HG02623 (cell line): ENCODE measurements around the gene STXBP6.
"Not testable (repeated sequence)": the region's sequence is repeated elsewhere in the genome, so short reads cannot be mapped to it uniquely, and the experiment has no call there.

Experiments
- ATAC-seq: cut with Tn5 transposase; IDR thresholded peaks from one replicate; pipeline ENCODE4 v1.9.1; 2021; ENCODE audit warnings: moderate library complexity; ENCODE audit not compliant: unreplicated experiment

The STXBP6 gene

DNA sequence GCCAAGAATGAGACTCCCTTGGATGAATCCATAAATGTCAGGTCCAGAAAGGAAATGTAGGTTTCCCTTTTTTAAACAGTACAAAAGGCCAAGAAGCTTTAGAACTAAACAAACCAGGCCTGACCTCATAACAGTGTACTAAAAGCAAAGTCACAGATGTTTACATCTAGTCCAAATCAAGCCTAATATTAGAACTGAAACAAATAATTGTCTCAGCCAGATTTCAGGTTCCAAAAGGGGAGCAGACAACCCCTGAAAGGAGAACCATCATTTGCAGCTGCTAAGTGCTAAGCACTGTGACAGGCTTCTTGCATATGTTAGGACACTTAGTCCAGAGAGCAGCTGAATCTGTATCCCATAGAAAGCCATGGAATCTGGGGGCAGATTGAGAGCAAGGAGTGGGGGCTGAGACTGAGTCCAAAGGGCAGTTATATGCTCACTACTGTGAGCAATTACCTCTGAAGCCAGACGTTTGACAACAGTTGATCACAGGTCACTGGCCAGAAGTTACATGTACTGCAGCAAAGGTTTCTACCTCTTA is 90.1 kb downstream of the STXBP6 start:
- peak; percentile 71 for ATAC-seq

DNA sequence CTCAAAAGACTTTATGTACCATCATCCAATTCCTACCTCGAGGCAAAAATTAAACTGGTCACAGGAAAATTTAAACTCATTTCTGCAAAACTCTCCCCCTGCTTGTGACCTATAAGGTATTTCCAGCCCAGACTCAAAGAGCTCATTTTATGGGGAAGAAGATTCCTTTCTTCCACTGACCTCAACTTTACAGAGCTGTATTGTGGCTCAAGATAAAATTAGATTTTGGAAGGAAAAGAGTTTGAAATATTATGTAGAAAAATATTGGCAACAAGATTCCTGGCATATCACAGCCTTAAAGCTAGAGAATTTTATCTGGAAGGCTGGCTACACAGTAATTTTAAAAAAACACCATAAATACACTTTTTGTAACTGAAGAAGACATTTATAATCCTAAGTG is 91.7 kb downstream of the STXBP6 start:
- no peak for ATAC-seq

DNA sequence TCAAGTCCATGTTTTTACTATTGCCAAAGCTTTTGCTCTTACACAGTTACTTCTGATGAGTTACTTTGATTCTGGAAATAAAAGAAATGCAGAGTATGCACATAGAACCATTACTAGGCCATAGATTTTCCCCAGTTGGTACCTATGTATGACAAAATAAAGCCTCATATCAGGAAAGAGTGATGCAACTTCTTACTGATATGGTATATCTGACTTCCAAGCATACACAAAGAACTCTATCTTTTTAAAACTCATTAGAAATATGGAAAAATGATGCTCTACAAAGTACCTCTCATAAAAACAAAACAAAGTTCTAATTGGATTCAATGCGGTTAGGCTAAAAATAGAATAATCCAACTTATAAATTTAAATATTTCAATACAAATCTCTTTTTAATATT is 92.1 kb downstream of the STXBP6 start:
- no peak for ATAC-seq

DNA sequence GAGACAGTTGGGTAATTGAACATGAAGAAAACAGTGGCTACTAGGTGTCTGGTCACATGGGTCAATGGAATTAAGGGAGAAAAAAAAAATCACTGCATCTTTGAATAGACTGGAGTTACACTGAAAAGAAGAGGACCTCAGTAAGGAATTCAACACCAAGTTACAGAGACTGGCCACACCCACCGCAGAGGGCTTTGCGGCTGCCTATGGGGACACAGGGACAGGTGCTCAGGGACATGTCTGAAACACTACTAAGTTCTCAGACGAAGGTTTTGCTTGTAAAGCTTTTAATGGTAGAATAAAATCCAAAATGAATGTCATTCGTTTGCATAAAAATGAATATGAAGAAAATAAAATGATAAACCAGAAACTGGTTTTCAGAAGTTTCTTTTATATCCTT is 93.8 kb downstream of the STXBP6 start:
- ATAC-seq, result no peak

DNA sequence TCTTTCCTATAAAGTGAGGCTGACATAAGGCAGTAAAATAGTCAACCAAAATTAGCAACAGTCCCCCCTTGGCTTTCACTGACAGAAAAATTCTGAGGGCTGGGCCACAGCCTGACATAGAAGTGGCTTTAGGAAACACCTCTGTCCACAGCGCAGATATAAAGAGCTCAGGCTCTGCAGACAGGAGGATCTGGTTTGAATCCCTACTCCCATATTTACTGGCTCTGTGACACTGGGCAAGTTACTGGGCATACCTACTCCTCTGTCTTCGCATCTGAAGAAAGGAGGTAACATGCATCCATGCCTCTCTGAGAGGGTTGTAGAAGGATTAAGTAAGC is 95.3 kb downstream of the STXBP6 start:
- no peak for ATAC-seq

DNA sequence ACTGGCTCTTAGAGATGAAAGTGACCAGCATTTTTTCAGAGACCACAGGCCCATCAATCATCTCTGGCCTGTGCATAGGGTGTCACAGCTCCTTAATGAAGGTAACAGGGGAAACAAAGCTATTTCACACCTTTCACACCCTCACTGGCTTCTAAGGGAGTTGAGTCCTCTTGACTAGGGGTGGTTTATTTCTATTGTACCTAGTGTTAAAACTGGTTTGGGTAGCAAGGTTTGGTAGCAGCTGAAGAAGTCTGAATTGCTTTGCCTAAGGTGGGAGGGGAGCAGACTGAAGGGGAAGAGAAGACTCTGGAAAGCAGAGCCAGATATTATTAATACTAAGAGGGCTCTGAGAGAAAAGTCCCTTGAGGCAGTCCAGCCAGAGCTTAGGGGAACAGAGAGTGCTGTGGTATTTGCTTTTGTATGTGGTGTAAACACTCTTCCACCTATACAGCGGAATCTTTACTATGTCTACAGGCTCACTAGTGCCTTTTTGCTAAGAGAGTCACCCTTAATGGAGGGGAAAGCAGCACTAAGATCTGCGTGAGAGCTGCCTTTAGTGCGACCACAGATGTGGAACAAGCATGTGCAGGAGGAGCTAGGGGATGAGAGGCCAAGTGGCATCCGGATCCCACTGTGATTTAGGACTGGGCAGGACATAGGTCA is 95.8 kb downstream of the STXBP6 start:
- peak; percentile 65 for ATAC-seq

DNA sequence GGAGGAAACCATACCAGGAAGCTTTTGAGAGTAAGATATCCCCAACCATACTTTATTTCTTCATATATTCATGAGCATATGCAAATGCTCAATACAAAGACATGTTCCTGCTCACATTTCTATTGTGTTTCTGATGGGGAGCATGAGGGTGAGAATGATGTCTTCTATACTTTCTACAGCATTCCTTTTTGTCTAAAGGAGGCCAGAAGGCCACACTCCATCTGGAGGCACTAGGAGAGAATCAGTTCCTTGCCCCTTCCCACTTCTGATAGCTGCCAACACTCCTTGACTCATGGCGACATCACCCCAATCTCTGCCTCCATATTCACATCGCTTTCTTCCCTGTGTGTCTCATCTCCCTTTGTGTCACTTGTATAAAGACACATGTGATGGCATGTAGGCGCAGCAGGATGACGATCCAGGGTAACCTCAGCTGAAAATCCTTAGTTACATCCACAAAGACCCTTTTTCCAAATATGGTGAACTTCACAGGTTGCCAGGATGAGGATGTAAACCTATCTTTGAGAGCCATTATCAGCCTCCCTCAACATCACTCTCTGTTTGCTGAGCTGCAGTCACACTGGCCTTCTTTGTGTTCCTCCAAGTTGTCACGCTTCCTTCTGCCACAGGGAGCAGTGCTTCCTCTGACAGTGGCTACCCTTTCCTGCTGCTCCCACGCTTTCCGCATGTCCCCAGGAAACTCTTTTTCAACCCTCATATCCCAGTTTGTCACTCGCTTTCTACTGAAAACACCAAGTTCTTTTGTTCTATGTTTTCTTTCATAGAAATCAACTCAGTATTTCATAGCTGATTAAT is 96.9 kb downstream of the STXBP6 start:
- no peak for ATAC-seq

DNA sequence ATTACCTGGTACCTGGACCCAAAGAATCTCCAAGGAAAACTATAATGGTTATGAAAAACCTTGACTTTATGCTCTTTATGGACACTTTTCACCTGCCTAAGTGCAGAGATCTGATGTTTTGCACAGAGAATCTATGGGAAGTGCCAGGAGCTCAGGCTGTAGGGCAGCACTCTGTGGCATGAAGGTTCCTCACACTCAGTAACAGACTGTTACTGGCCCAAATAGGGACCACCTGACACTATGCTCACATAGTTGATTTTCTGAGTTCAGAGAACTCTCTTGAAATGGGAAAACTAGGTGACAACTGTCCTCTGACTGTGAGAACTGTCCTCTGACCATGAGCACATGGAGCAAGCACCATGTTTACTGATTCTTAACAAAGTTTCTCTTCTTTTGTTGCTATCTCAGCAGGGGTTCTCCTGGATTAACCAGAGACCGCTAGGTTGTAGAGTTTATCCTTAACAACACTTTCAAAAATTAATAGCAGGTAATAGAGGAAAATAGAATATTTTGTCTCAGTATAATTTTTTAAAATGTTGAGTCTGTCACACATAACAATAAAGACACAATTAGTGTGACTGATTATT is 101.6 kb downstream of the STXBP6 start:
- no peak for ATAC-seq

DNA sequence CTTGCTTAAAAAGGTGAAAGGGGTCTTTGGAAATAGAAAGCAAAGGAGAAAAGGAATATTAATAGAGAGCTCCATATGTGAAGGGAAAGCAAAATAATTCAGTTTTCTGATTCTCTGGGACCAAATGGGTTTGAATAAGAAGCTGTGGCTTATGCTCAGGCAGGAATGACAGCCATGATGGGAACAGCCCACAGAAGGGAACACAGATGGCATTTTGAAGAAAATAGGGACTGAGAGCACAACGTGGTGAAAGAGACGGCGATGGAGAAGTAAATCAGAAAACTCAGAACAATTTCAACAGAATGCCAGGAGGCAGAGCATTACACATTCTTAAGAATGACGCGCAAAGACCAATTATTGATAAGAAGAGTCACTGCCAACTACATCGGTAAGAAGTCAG is 102.8 kb downstream of the STXBP6 start:
- no peak for ATAC-seq

DNA sequence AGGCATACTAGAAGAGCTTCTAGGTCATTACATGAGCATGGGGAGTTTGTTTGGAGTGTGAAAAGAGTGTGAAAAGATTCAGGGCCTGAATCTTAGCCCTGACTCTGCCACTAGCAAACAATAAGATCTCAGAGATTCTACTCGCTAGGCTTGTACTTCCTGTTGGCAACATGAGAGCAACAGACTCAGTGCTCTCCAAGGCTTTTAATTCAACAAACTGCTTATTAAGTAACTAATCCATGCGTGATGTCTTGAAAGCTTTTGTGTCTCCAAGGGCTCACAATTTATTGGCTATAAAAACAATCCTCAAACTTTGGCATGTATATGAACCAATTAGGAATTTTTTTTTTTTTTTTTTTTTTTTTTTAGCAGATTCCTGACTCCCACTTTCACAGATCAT is 105.1 kb downstream of the STXBP6 start:
- no peak for ATAC-seq

DNA sequence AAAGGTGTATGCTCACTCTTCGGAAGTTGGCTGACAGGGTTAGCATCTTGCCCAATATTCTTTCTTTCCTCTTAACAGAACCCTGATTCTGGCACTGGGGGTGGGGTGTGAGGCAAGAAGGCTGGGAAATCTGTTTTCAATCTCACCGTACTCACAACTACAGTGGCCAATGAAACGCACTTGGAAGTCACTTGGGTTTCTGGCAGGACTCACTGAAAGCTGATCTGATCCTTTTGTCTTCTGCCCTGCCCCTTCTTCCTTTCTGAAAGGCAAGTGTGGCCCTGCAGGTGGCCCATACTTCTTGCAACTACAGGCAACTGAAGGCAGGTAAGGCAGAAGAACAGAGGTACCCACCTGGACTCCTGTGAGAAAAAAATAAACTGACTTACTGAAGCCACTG is 106.9 kb downstream of the STXBP6 start:
- ATAC-seq, result no peak

DNA sequence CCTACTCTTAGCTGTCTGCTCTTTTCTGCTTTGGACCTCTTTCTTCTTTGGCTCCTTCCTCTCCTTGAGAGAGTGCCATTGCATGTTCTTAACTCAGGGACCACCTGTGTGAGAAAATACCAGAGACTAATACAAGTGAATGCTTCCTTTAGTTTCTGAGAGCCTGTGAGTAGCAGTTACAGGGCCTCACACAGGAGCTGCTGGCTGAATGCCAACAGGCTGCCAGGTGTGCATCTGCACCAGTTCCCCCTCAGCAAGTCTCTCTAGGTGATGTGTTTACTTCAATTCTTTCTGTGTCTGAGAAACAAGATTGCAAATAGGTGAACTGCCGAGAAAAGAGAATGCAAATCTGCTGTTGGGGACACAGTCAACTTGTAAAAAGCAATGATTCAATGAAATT is 108.2 kb downstream of the STXBP6 start:
- ATAC-seq, result peak; percentile 65

DNA sequence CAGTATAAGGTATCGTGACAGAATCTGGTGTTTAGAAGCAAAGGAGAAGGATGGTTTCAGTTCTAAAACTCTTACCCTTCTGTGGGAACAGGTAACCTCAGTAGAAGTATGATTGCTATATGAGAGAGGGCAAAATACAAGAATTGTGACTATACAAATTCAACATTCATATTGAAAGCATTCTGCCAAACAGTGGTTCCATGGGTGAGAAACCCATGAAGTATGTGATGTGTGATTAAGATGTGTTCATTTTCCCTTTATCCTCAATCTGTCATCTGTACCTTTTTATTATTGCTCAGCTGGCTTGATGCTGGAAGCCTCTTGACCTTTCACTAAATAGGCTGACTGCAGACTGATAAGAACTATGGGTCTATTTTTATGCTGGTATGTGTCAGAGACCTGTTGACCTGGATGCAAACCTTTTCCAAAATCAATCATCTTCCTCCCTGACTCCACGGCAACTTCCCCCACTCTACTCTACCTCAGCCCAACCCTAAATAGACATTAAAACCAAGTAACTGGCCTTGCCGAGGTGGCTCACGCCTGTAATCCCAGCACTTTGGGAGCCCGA is 109.6 kb downstream of the STXBP6 start:
- ATAC-seq, result no peak

DNA sequence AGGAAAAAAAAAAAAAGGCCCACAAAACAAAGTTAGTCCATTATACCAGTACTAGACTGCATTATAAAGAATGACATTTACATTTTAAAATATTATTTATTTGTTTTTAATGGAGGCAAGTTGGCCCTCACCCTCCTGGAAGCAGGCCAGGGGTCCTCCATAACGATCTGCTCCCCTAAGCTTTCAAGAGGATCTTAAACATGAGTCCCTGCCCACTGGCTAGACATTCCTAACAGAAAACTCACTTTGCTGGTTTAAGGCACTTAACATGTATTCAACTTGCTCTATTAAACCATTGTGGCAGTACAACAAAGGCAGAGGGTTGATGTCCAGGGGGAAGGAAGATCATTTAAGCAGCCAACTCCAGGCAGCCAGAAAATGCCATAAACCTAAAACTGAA is 111.4 kb downstream of the STXBP6 start:
- ATAC-seq, result no peak

DNA sequence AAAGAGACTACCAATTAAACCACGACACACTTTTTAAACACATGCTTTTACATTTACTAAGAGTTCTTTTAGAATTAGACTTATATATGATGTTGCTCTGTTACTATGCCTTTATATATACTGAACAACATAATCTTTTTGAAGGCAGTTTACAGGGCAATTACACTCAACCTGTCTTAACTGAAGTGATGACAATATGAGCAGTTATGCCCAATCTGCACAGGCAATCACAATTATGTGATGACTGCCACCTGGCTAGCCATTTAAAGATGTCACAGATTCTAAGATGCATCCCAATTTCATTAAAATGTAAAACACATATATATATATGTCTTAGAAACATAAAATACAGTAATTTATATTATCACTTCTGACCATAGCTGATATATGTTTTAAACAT is 112.6 kb downstream of the STXBP6 start:
- no peak for ATAC-seq

DNA sequence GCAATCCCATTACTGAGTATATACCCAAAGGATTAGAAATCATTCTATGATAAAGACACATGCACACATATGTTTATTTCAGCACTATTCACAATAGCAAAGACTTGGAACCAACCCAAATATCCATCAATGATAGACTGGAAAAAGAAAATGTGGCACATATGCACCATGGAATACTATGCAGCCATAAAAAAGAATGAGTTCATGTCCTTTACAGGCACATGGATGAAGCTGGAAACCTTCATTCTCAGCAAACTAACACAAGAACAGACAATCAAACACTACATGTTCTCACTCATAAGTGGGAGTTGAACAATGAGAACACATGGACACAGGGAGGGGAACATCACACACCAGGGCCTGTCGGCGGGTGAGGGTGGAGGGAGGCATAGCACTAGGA is 113.2 kb downstream of the STXBP6 start:
- ATAC-seq, result not testable (repeated sequence)

DNA sequence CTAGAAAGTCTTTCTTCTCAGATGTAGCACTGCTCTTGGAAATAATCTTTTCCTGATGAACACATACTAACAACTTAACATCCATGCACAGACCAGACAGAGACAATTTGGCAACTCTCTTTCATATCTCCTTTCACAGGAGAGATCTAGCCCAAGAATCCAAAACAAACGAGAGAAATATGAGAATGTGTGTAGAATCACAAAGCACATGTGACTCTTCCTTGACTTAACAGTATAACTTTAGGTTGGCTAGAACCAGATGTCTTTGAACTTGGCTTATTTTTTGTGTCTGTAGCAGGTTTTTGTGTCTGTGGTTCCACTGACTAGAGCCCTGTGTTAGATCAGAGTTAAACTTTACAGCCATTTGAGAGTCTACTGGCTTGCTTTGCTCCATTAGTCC is 114.2 kb downstream of the STXBP6 start:
- ATAC-seq, result no peak

DNA sequence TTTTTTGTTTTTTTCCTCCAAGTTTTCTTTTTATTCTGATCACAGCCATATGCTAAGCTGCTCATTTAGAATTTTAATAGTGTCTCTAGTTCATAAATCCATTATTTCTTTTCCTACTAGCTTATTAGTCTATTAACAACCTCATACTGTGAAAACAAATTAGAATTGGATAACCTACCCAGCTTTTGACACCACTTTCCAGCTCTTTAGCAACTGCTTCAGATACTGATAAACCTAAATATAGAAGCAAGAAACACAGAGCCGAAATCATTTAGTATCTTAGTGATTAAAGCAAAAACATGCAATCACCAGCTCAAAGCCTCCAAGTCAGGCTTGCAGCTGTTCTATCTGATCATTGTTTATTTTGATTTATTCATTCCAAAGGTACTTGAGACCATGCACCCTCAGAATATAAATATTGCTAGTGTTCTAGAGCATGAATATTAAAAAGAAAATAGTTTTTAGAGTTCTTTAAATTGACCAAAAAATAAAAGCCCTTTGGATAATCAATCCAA is 121.5 kb downstream of the STXBP6 start:
- no peak for ATAC-seq

DNA sequence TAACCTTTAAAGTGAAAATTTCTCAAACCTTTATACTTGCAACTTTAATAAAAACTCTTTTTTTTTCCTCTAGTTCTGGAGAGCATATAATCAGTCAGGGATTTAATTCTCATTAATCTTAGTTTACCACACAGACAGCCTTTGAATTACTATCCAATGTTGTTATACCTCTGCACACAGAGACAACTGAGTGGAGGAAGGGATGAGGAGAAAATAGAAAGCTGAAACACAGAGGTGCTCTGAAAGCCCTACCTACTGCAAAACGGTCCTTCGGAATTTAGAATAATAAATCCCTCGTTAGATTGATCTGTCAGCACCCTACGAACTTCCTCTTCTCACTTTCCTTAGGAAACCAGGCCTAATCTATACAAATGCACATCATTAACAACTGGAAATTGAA is 122.1 kb downstream of the STXBP6 start:
- no peak for ATAC-seq

DNA sequence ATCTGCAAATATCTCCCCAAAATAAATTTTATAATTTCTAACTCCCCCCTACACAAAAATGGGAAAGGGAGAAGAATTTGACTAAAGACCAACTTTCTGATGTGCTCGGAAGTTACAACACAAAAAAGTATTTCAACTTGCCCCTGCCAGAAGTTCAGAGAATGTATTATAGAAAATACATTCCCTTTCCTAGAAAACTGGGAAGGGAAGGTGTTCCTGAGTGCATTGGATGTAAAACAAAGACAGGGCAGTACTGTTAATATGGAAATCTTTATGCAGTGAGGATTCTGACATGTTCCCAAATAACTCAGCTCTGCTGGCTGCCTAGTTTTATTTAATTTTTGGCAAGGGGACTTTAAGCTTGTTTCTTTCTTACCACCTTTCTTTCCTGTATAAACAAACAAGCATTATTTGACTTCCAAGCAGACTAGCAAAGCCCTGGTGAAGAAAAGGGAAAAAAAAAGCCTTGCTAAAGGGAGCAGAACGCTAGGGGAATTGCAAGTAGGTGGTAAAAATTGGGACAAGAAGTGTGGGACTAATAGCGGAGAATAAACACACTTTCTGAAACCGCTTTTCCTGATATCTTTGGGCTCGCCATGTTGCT is 124.1 kb downstream of the STXBP6 start:
- ATAC-seq, result no peak

DNA sequence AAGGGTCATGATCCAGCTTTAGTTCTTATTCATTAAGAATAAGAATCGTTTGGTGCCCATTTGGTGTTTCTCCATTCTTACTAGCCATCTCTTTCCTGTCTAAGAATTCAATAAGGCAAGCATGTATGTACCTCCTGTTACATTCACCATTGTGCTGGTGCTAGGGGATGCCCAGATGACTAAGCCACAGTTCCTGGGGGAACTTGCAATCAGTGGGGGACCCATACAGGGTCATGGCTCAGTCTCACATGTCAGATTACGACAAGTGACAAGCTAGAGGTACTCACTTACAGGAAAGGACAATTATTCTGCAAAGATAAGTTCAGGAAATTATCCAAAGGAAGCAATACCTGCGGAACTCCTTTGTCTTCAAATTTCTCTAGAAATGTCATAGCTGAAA is 125.4 kb downstream of the STXBP6 start:
- ATAC-seq, result no peak
